Effector memory CD4-positive, alpha-beta T cell (primary cell): Measurements from ENCODE around the gene ZNF652.

Source experiments
- DNase-seq, 3 donors: peaks; one replicate each; pipeline ENCODE4 v3.0.0-alpha.2; 2020
- H3K27ac ChIP-seq: 2 replicates; pipeline ENCODE4 v1.7.0; 2013; ENCODE audit warnings: mild to moderate bottlenecking, low read length, moderate library complexity; ENCODE audit not compliant: insufficient read depth, poor library complexity, severe bottlenecking
- H3K27me3 ChIP-seq: replicated peaks from 2 replicates; pipeline ENCODE4 v1.7.0; 2013; ENCODE audit warnings: mild to moderate bottlenecking, low read length; ENCODE audit not compliant: insufficient read depth, control insufficient read depth, poor library complexity, severe bottlenecking
- H3K36me3 ChIP-seq: 2 replicates; pipeline ENCODE4 v1.7.0; 2013; ENCODE audit warnings: mild to moderate bottlenecking, low read length, moderate library complexity; ENCODE audit not compliant: control insufficient read depth, insufficient read depth
- H3K4me1 ChIP-seq: 2 replicates; pipeline ENCODE4 v1.7.0; 2013; ENCODE audit warnings: low read length, mild to moderate bottlenecking; ENCODE audit not compliant: control insufficient read depth, insufficient read depth, poor library complexity, severe bottlenecking
- H3K4me3 ChIP-seq: 2 replicates; pipeline ENCODE4 v1.7.0; 2013; ENCODE audit warnings: low read length, low read depth, mild to moderate bottlenecking; ENCODE audit not compliant: insufficient read depth, poor library complexity, severe bottlenecking
- H3K9me3 ChIP-seq: 2 replicates; pipeline ENCODE4 v1.7.0; 2013; ENCODE audit warnings: mild to moderate bottlenecking, low read length, moderate library complexity; ENCODE audit not compliant: control insufficient read depth

ZNF652 gene

DNA sequence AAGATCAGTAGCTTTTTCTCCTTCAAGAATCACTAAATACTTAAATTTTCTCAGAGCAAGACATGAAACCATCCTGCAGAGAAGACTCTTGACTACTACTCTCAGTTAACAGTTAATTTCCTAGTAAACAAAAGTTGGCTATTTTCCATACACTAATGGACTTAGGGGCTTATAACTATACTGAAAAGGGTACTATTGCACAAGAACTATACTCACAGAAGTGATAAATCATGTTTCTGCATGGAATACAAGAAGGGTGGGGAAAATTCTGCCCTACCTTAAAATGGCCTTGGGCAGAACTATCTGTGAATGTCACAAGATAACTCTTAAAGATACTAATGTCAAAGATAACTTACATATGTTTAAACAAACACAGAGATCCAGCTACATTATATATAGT is 12.5 kb downstream of the ZNF652 start:
- Histone ChIP-seq H3K27me3 (no peaks in the 10 kb centered on the region), H3K27ac (no peak overlapping the region), H3K4me1 (peaks cover 4% of the 10 kb centered on the region)

DNA sequence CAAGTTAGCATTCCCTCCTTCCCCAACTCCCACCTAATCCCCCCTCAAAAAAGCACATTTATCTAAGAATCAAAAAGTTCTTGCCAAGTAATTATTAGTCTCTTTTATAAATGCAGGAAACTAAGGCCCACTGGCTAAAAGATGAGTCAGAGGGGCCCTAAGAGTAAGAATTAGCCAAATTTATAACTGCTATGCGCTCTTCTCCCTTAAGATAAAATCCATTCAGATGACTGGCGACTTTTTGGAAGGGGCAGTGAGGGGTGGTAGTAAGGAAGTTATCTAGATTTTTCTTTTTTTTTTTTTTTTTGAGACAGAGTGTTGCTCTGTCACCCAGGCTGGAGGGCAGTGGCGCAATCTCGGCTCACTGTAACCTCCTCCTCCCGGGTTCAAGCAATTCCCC is 17.1 kb downstream of the ZNF652 start:
- H3K9me3 ChIP-seq: no peaks in the 10 kb centered on the region
- no peak overlapping the region for H3K27ac ChIP-seq
- H3K27me3 ChIP-seq: no peaks in the 10 kb centered on the region
- H3K36me3 ChIP-seq: peaks cover 4% of the 10 kb centered on the region
- no peak for DNase-seq
- peaks cover 15% of the 10 kb centered on the region for H3K4me1 ChIP-seq
- no peak overlapping the region for H3K4me3 ChIP-seq

More for the DNA sequence above, 12.5 kb downstream of the ZNF652 start:
- H3K4me3 ChIP-seq: no peak overlapping the region
- no peak for DNase-seq
- peaks cover 4% of the 10 kb centered on the region for H3K36me3 ChIP-seq
- no peaks in the 10 kb centered on the region for H3K9me3 ChIP-seq

- no peaks in the 10 kb centered on the region for H3K27me3 ChIP-seq
- peaks cover 21% of the 10 kb centered on the region for H3K4me1 ChIP-seq
- H3K4me3 ChIP-seq: no peak overlapping the region
- no peaks in the 10 kb centered on the region for H3K36me3 ChIP-seq
- H3K27ac ChIP-seq: peak overlapping the region; percentile 57
- no peaks in the 10 kb centered on the region for H3K9me3 ChIP-seq
- DNase-seq: no peak
Observed at GRCh38 chr17:49343273-49343672, 18.8 kb downstream of the ZNF652 start.

DNA sequence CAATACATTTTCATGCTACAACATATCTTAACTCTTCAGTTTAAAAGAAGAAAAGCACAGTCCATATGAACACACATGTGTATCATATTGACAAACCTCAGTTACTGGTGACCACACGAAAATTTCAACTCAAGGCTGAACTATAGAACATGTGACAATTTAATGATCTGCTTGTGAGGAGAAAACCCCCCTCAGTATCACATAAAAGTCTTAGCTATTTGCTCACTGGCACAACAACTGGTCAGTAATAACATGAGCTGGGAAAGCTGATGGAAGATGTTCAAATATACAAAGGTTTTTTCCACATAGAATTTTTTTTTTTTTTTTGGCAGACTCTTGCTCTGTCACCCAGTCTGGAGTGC is 19.5 kb downstream of the ZNF652 start:
- no peaks in the 10 kb centered on the region for H3K9me3 ChIP-seq
- peak overlapping the region; percentile 57 for H3K27ac ChIP-seq
- H3K4me3 ChIP-seq: peak overlapping the region; percentile 22
- peaks cover 21% of the 10 kb centered on the region for H3K4me1 ChIP-seq
- no peaks in the 10 kb centered on the region for H3K27me3 ChIP-seq
- no peak for DNase-seq
- H3K36me3 ChIP-seq: no peaks in the 10 kb centered on the region

DNA sequence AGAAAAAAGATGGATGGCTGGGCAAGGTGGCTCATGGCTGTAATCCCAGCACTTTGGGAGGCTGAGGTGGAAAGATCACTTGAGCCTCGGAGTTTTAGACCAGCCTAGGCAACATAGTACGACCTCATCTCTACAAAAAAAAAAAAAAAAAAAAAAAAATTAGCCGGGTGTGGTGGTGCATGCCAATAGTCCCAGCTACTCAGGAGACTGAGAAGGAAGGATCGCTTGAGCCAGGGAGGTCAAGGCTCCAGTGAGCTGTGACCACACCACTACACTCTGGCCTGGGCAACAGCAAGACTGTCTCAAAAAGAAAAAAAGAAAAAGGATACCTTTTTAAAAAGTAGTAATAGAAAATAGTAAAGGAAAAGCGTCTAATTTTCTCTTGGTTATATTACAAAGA is 20.7 kb downstream of the ZNF652 start:
- no peak overlapping the region for H3K4me3 ChIP-seq
- no peaks in the 10 kb centered on the region for H3K9me3 ChIP-seq
- peaks cover 21% of the 10 kb centered on the region for H3K4me1 ChIP-seq
- no peak for DNase-seq
- no peaks in the 10 kb centered on the region for H3K27me3 ChIP-seq
- no peaks in the 10 kb centered on the region for H3K36me3 ChIP-seq
- H3K27ac ChIP-seq: peak overlapping the region; percentile 34

GRCh38 chr17:49339354-49339753 is 22.7 kb downstream of the ZNF652 start:
- no peak for DNase-seq
- Histone ChIP-seq H3K4me1 (peaks cover 21% of the 10 kb centered on the region), H3K4me3 (no peak overlapping the region), H3K27me3 (no peaks in the 10 kb centered on the region), H3K9me3 (no peaks in the 10 kb centered on the region), H3K27ac (no peak overlapping the region), H3K36me3 (no peaks in the 10 kb centered on the region)

DNA sequence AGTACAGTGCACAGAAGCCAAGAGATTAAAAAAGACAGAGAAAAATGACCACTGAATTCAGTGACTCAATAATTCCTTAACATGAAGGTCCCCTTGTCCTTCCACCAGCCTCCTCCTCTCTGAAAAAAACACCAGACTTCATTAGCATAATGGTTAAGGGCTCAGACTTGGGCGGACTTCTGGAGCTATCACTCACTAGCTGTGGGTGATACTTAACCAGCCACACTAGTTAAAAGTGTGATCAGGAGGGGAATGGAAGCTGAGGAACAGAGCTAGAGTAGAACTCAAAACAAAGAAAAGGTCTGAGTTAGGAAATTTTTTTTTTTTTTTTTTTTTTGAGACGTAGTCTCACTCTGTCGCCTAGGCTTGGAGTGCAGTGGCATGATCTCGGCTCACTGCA is 23.2 kb downstream of the ZNF652 start:
- DNase-seq: no peak
- peaks cover 19% of the 10 kb centered on the region for H3K4me1 ChIP-seq
- no peak overlapping the region for H3K27ac ChIP-seq
- H3K4me3 ChIP-seq: no peak overlapping the region
- H3K9me3 ChIP-seq: no peaks in the 10 kb centered on the region
- no peaks in the 10 kb centered on the region for H3K36me3 ChIP-seq
- H3K27me3 ChIP-seq: no peaks in the 10 kb centered on the region

DNA sequence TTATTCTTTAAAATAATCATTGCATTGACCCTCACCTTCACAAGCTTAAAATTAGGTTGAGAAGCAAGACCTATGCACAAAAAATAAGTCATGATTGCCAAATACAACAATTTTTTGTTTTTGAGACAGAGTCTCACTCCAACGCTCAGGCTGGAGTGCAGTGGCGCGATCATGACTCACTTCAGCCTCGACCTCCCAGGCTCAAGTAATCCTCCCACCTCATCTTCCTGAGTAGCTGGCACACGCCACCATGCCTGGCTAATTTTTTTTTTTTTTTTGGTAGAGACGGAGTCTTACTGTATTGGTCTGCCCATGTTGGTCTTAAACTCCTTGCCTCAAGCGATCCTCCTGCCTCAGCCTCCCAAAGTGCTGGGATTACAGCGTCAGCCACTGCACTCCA is 24.2 kb downstream of the ZNF652 start:
- no peaks in the 10 kb centered on the region for H3K27me3 ChIP-seq
- H3K4me1 ChIP-seq: peaks cover 12% of the 10 kb centered on the region
- no peak for DNase-seq
- no peak overlapping the region for H3K4me3 ChIP-seq
- H3K36me3 ChIP-seq: no peaks in the 10 kb centered on the region
- no peak overlapping the region for H3K27ac ChIP-seq
- no peaks in the 10 kb centered on the region for H3K9me3 ChIP-seq

GRCh38 chr17:49334744-49335512 is 27.1 kb downstream of the ZNF652 start:
- H3K4me3 ChIP-seq: no peak overlapping the region
- no peaks in the 10 kb centered on the region for H3K9me3 ChIP-seq
- H3K27me3 ChIP-seq: no peaks in the 10 kb centered on the region
- H3K36me3 ChIP-seq: no peaks in the 10 kb centered on the region
- H3K4me1 ChIP-seq: peaks cover 6% of the 10 kb centered on the region
- no peak overlapping the region for H3K27ac ChIP-seq
- no peak for DNase-seq

GRCh38 chr17:49333804-49334203 is 28.2 kb downstream of the ZNF652 start:
- Histone ChIP-seq H3K9me3 (no peaks in the 10 kb centered on the region), H3K36me3 (no peaks in the 10 kb centered on the region), H3K27ac (no peak overlapping the region), H3K4me3 (no peak overlapping the region), H3K4me1 (peaks cover 4% of the 10 kb centered on the region), H3K27me3 (no peaks in the 10 kb centered on the region)
- no peak for DNase-seq
